ENCODE results near the gene TNFRSF19.

The TNFRSF19 gene

GRCh38 chr13:23549724-23550123 lies 20.5 kb upstream of the TNFRSF19 start:
- TF ChIP-seq CTCF (IDR thresholded peaks at IDR 0.05; ENCODE audit: borderline replicate concordance, insufficient read depth, low read depth, low read length): no peak
- no peak overlapping the region for H3K4me3 ChIP-seq (ENCODE audit: low read depth, low read length)

- H3K4me3 ChIP-seq (ENCODE audit: low read depth, low read length): no peak overlapping the region
- no peak for TF ChIP-seq CTCF (IDR thresholded peaks at IDR 0.05; ENCODE audit: borderline replicate concordance, insufficient read depth, low read depth, low read length)
Observed at GRCh38 chr13:23550163-23550562, 20.0 kb upstream of the TNFRSF19 start.

GRCh38 chr13:23551213-23552008 lies 18.8 kb upstream of the TNFRSF19 start:
- H3K4me3 ChIP-seq (ENCODE audit: low read depth, low read length): no peak overlapping the region
- no peak for TF ChIP-seq CTCF (IDR thresholded peaks at IDR 0.05; ENCODE audit: borderline replicate concordance, insufficient read depth, low read depth, low read length)

- no peak overlapping the region for H3K4me3 ChIP-seq (ENCODE audit: low read depth, low read length)
- no peak for TF ChIP-seq CTCF (IDR thresholded peaks at IDR 0.05; ENCODE audit: borderline replicate concordance, insufficient read depth, low read depth, low read length)
Observed at GRCh38 chr13:23552171-23552570, 18.0 kb upstream of the TNFRSF19 start.

GRCh38 chr13:23552661-23553060 lies 17.6 kb upstream of the TNFRSF19 start:
- no peak for TF ChIP-seq CTCF (IDR thresholded peaks at IDR 0.05; ENCODE audit: borderline replicate concordance, insufficient read depth, low read depth, low read length)
- no peak overlapping the region for H3K4me3 ChIP-seq (ENCODE audit: low read depth, low read length)

DNA sequence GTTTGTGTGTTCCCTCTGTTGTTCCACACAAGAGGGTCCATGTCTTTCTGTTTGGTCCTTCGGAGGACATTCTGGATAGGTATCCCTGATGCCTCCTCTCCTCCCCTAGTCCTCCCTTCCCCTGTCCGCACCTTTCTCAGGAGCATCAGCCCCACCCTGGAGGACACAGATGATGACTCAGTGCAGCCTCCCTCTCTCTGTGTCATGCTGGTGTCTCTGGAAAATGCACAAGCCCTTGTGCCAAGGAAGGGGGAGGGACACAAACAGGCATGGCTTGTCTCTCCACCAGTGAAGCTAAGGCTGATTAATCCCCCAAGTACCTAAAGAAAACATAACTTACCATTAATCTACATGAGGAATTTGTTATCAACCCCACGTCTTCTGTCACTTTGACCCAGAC lies 16.2 kb upstream of the TNFRSF19 start:
- TF ChIP-seq CTCF (IDR thresholded peaks at IDR 0.05; ENCODE audit: borderline replicate concordance, insufficient read depth, low read depth, low read length): no peak

DNA sequence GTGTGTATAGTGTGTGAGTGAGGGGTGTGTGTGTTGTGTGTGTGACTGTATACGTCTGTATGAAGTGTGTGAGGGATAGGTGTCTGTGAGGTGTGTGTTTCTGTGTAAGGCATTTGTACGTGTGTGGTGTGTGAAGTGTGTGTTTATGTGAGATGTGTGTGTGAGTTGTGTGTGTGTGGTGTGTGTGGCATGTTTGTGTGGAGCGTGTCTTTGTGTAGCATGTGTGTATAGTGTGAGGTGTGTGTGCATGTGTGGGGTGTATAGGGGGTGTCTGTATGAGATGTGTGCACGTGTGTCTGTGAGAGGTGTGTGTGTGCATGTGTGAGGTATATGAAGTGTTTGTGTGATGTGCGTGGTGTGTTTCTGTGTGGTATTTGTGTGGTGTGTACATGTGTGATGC lies 13.2 kb upstream of the TNFRSF19 start:
- no peak overlapping the region for H3K4me3 ChIP-seq (ENCODE audit: low read depth, low read length)
- no peak for TF ChIP-seq CTCF (IDR thresholded peaks at IDR 0.05; ENCODE audit: borderline replicate concordance, insufficient read depth, low read depth, low read length)

More for the DNA sequence above, 16.2 kb upstream of the TNFRSF19 start:
- H3K4me3 ChIP-seq (ENCODE audit: low read depth, low read length): no peak overlapping the region

Data from GM12875 (cell line).